HepG2 (cell line): ENCODE data around the gene HSD11B2. TPM values are rescaled to one million over a fixed set of nuclear protein-coding genes. Genes with fewer than 3 reads are reported as not detected.

Source experiments
- ATAC-seq: fragments of 200-7000 bp; cut with Tn5 transposase; 3 replicates; pipeline ENCODE4 v1.9.1; 2020; ENCODE audit warnings: mild to moderate bottlenecking, moderate library complexity
- BruUV-seq: library from RNA; stranded (reverse); fragments of 400-500 nt; replicated peaks from 2 replicates; lab custom pipeline; 2021; lab: Mats Ljungman, UMichigan
- CTCF ChIA-PET: fragments of 300-600 bp; formaldehyde crosslinking; extraction: SDS; loops from one replicate; lab custom pipeline; 2021; ENCODE audit warnings: low total read pairs, inconsistent platforms, low intra/inter-chr PET ratio; lab: Yijun Ruan, JAX
- POLR2A ChIA-PET: fragments of 350-600 bp; sonication (Branson Sonifier 250); formaldehyde crosslinking; loops from one replicate; lab custom pipeline; 2020; ENCODE audit warnings: antibody characterized with exemption, inconsistent platforms; lab: Yijun Ruan, JAX
- DNase-seq: peaks from one replicate; pipeline ENCODE4 v3.0.0-alpha.2; 2015; ENCODE audit warnings: low spot score
- FAIRE-seq: peaks from 3 replicates; lab custom pipeline; 2011; peaks lifted over from hg19 to GRCh38; lab: Jason Lieb, UNC
- H2AFZ ChIP-seq: one replicate; pipeline ENCODE4 v1.6.1; 2011; ENCODE audit warnings: low read length, inconsistent platforms
- H3K27ac ChIP-seq: fragments of 300-600 bp; 3 replicates; pipeline ENCODE4 v1.8.0; 2011; ENCODE audit warnings: mixed run types, mild to moderate bottlenecking, mixed read lengths, low read length, inconsistent platforms; ENCODE audit not compliant: insufficient read depth; ENCODE audit errors: extremely low read length
- H3K27me3 ChIP-seq, 2 experiments: fragments of 200-600 bp in 1 of 2; 2 replicates in 1 of 2; 3 replicates in 1 of 2; pipeline versions ENCODE4 v1.6.0 to v1.8.0; 2011; ENCODE audit warnings: low read length in 2 of 2, mild to moderate bottlenecking in 2 of 2, moderate library complexity in 2 of 2, inconsistent platforms in 1 of 2; ENCODE audit not compliant: insufficient read depth in 2 of 2, control insufficient read depth in 1 of 2
- H3K36me3 ChIP-seq, 2 experiments: fragments of 200-600 bp in 1 of 2; replicated peaks in 1 of 2; 2 replicates in 1 of 2; 3 replicates in 1 of 2; pipeline versions ENCODE4 v1.5.1 to v1.8.0; 2011; ENCODE audit warnings: low read length in 2 of 2, inconsistent platforms in 1 of 2; ENCODE audit not compliant: insufficient read depth in 2 of 2, control insufficient read depth in 1 of 2
- H3K4me1 ChIP-seq: 2 replicates; pipeline ENCODE4 v1.5.1; 2012; ENCODE audit warnings: low read length, inconsistent platforms; ENCODE audit not compliant: insufficient read depth
- H3K4me2 ChIP-seq: 2 replicates; pipeline ENCODE4 v1.6.0; 2011; ENCODE audit warnings: low read depth, low read length, inconsistent platforms
- H3K4me3 ChIP-seq, 3 experiments: fragments of 200-600 bp in 1 of 3; sonication (generic), shearing (Covaris generic) in 1 of 3; replicated peaks in 1 of 3; 2 replicates each; pipeline ENCODE4 v1.5.1; 2011 to 2016; ENCODE audit warnings: low read length in 3 of 3, inconsistent platforms in 2 of 3, low read depth in 2 of 3, mild to moderate bottlenecking in 2 of 3, control low read depth in 1 of 3, mixed read lengths in 1 of 3; ENCODE audit not compliant: insufficient read depth in 1 of 3
- H3K79me2 ChIP-seq: one replicate; pipeline ENCODE4 v1.6.1; 2011; ENCODE audit warnings: low read length, inconsistent platforms; ENCODE audit not compliant: insufficient read depth
- H3K9ac ChIP-seq: 2 replicates; pipeline ENCODE4 v1.6.0; 2011; ENCODE audit warnings: mild to moderate bottlenecking, low read depth, low read length, inconsistent platforms; ENCODE audit not compliant: insufficient read depth
- H3K9me3 ChIP-seq: 2 replicates; pipeline ENCODE4 v1.5.1; 2012; ENCODE audit warnings: mild to moderate bottlenecking, low read length
- H4K20me1 ChIP-seq: 2 replicates; pipeline ENCODE4 v1.6.0; 2011; ENCODE audit warnings: inconsistent platforms, mild to moderate bottlenecking, low read length, moderate library complexity; ENCODE audit not compliant: insufficient read depth
- MLLT10 ChIP-seq: sonication (generic); formaldehyde crosslinking; IDR thresholded peaks from 2 replicates; pipeline ENCODE4 v1.4.0; 2020; ENCODE audit warnings: missing genetic modification reagents
- NCOA5 ChIP-seq: sonication (generic); formaldehyde crosslinking; IDR thresholded peaks from 2 replicates; pipeline ENCODE4 v1.4.0; 2020; ENCODE audit warnings: missing genetic modification reagents
- PCBP1 ChIP-seq: fragments of 200-400 bp; formaldehyde crosslinking; IDR thresholded peaks from 2 replicates; pipeline ENCODE4 v1.6.1; 2017; ENCODE audit warnings: mild to moderate bottlenecking, low read depth, low read length, borderline replicate concordance
- SPEN ChIP-seq: sonication (generic); formaldehyde crosslinking; IDR thresholded peaks from 2 replicates; pipeline ENCODE4 v1.5.1; 2020; ENCODE audit warnings: low read depth, mild to moderate bottlenecking, missing genetic modification reagents
- XBP1 ChIP-seq: sonication (generic); formaldehyde crosslinking; IDR thresholded peaks from 2 replicates; pipeline ENCODE4 v1.5.0; 2020; ENCODE audit warnings: missing genetic modification reagents
- ZNF101 ChIP-seq: sonication (generic); formaldehyde crosslinking; IDR thresholded peaks from 2 replicates; pipeline ENCODE4 v1.4.0; 2020; ENCODE audit warnings: mild to moderate bottlenecking, low read depth, missing genetic modification reagents, borderline replicate concordance
- ZNF724P ChIP-seq: sonication (generic); formaldehyde crosslinking; IDR thresholded peaks from 2 replicates; pipeline ENCODE4 v1.8.0; 2022; ENCODE audit warnings: missing genetic modification reagents, borderline replicate concordance
- WGBS: methylation state at CpG from one replicate; pipeline ENCODE4 v1.1.6; 2017; ENCODE audit warnings: low lambda C conversion rate; 5-methylcytosine and 5-hydroxymethylcytosine counted together
- in situ Hi-C: cut with HindIII; loops from 2 replicates; pipeline ENCODE4 v1.10.0; 2017; ENCODE audit warnings: low pct_unique_long_range_greater_than_20kb; ENCODE audit not compliant: extremely low pct_ligation_motif_present
- intact Hi-C: fragments of 100-400 bp; cut with micrococcal nuclease; formaldehyde crosslinking; loops from one replicate; pipeline ENCODE4 v1.10.0; 2022; ENCODE audit not compliant: unreplicated experiment
- polyA plus RNA-seq, 8 experiments: library from polyadenylated mRNA; depleted of rRNA in 3 of 8; stranded (reverse) in 7 of 8; unstranded in 1 of 8; fragments of >200 nt; fragmentation: Illumina TruSeq in 4 of 8; extraction: Trizol in 4 of 8; gene quantifications; 2 replicates each; pipeline versions ENCODE4 v1.2.1 to v1.2.3, GENCODE V29; 2011 to 2016; ENCODE audit warnings: low read depth in 4 of 8, missing spikeins in 1 of 8, mixed read lengths in 1 of 8; ENCODE audit not compliant: insufficient read depth in 1 of 8
- total RNA-seq, 5 experiments: library from RNA; depleted of rRNA; stranded (reverse); fragments of >200 nt; fragmentation: Illumina TruSeq; extraction: Trizol; gene quantifications; 2 replicates each; pipeline ENCODE4 v1.2.3, GENCODE V29; 2016; ENCODE audit warnings: low read depth in 1 of 5
- TF ChIP-seq, protein P1 (sequence below): sonication (generic); formaldehyde crosslinking; IDR thresholded peaks from 2 replicates; pipeline ENCODE4 v1.5.1; 2020; ENCODE audit warnings: missing genetic modification reagents, mild to moderate bottlenecking, borderline replicate concordance
- TF ChIP-seq, protein P2 (sequence below): sonication (generic); formaldehyde crosslinking; IDR thresholded peaks from 2 replicates; pipeline ENCODE4; 2020; ENCODE audit warnings: missing genetic modification reagents, mild to moderate bottlenecking, borderline replicate concordance
- TF ChIP-seq, protein P3 (sequence below): sonication (generic); formaldehyde crosslinking; IDR thresholded peaks from 2 replicates; pipeline ENCODE4 v1.5.0; 2020; ENCODE audit warnings: mild to moderate bottlenecking, missing genetic modification reagents

HSD11B2 gene
- total and polyA plus RNA-seq, 2 of the 13 experiments (the other 11 are each of a cell fraction or from before 2014, with no cell fraction given): 8.9 to 13.6 TPM

DNA sequence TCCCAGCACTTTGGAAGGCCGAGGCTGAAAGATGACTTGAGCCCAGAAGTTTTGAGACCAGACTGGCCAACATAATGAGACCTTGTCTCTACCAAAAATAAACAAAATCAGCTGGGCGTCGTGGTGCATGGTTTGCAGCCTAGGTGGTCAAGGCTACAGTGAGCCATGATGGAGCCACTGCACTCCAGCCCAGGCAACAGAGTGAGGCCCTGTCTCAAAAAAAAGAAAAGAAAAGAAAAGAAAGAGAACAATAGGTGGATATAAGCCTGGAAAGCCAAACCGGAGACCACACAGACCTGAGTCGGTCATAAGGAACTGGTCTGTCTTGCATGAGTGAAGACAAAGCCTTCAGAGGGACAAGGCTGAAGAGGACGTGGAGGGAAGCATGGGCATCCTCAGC, 35.7 kb downstream of the HSD11B2 start:
- H3K36me3 ChIP-seq: peaks cover 0 to 4% of the 10 kb centered on the region in 2 experiments; a peak in 2 of 5 replicates
- DNase-seq (no peak), ATAC-seq (no peak), FAIRE-seq (no peak)
- no TSS peak for BruUV-seq
- no peak overlapping the region for H3K27ac ChIP-seq
- H3K9me3 ChIP-seq: no peaks in the 10 kb centered on the region
- TF ChIP-seq, protein P1, sequence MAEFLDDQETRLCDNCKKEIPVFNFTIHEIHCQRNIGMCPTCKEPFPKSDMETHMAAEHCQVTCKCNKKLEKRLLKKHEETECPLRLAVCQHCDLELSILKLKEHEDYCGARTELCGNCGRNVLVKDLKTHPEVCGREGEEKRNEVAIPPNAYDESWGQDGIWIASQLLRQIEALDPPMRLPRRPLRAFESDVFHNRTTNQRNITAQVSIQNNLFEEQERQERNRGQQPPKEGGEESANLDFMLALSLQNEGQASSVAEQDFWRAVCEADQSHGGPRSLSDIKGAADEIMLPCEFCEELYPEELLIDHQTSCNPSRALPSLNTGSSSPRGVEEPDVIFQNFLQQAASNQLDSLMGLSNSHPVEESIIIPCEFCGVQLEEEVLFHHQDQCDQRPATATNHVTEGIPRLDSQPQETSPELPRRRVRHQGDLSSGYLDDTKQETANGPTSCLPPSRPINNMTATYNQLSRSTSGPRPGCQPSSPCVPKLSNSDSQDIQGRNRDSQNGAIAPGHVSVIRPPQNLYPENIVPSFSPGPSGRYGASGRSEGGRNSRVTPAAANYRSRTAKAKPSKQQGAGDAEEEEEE (CRISPR knock-in tag): no peak
- TF ChIP-seq, protein P2, sequence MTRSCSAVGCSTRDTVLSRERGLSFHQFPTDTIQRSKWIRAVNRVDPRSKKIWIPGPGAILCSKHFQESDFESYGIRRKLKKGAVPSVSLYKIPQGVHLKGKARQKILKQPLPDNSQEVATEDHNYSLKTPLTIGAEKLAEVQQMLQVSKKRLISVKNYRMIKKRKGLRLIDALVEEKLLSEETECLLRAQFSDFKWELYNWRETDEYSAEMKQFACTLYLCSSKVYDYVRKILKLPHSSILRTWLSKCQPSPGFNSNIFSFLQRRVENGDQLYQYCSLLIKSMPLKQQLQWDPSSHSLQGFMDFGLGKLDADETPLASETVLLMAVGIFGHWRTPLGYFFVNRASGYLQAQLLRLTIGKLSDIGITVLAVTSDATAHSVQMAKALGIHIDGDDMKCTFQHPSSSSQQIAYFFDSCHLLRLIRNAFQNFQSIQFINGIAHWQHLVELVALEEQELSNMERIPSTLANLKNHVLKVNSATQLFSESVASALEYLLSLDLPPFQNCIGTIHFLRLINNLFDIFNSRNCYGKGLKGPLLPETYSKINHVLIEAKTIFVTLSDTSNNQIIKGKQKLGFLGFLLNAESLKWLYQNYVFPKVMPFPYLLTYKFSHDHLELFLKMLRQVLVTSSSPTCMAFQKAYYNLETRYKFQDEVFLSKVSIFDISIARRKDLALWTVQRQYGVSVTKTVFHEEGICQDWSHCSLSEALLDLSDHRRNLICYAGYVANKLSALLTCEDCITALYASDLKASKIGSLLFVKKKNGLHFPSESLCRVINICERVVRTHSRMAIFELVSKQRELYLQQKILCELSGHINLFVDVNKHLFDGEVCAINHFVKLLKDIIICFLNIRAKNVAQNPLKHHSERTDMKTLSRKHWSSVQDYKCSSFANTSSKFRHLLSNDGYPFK (CRISPR knock-in tag): no peak
- TF ChIP-seq NCOA5 (CRISPR knock-in tag) (no peak), XBP1 (CRISPR knock-in tag) (no peak), MLLT10 (no peak), SPEN (CRISPR knock-in tag) (no peak), ZNF101 (CRISPR knock-in tag) (no peak), PCBP1 (no peak), ZNF724P (CRISPR knock-in tag) (no peak)
- TF ChIP-seq, protein P3, sequence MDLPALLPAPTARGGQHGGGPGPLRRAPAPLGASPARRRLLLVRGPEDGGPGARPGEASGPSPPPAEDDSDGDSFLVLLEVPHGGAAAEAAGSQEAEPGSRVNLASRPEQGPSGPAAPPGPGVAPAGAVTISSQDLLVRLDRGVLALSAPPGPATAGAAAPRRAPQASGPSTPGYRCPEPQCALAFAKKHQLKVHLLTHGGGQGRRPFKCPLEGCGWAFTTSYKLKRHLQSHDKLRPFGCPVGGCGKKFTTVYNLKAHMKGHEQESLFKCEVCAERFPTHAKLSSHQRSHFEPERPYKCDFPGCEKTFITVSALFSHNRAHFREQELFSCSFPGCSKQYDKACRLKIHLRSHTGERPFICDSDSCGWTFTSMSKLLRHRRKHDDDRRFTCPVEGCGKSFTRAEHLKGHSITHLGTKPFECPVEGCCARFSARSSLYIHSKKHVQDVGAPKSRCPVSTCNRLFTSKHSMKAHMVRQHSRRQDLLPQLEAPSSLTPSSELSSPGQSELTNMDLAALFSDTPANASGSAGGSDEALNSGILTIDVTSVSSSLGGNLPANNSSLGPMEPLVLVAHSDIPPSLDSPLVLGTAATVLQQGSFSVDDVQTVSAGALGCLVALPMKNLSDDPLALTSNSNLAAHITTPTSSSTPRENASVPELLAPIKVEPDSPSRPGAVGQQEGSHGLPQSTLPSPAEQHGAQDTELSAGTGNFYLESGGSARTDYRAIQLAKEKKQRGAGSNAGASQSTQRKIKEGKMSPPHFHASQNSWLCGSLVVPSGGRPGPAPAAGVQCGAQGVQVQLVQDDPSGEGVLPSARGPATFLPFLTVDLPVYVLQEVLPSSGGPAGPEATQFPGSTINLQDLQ: no peak
- intact Hi-C loops: loop anchor here (5.0 kb wide), 1 partner anchor 189 kb away; the partner anchor contains the start of gene PLEKHG4
- ChIA-PET POLR2A (interaction anchor here (1.5 kb wide), 1 partner anchor 21 kb away, joined by 4 read pairs; no protein-coding TSS in a partner anchor), CTCF (interaction anchor here (1.6 to 5.3 kb wide), 3 partner anchors 10 to 38 kb away, joined by 4 to 98 read pairs (median 9); partner anchors contain the start of gene HSD11B2)
- no peaks in the 10 kb centered on the region for H3K27me3 ChIP-seq
- H3K9ac ChIP-seq: no peak overlapping the region
- no peak overlapping the region for H2AFZ ChIP-seq
- 75% methylated on average over 6 of the region's 6 CpGs for WGBS
- peaks cover 18% of the 10 kb centered on the region for H3K79me2 ChIP-seq
- peaks cover 7% of the 10 kb centered on the region for H4K20me1 ChIP-seq
- peaks cover 5% of the 10 kb centered on the region for H3K4me1 ChIP-seq
- in situ Hi-C loops: loop anchor here (5.0 kb wide), 1 partner anchor 34 kb away; the partner anchor contains the start of gene HSD11B2
- no peak overlapping the region for H3K4me3 ChIP-seq
- no peak overlapping the region for H3K4me2 ChIP-seq
